Kidney (tissue), 14 donors: Measurements from ENCODE around the gene CCDC27. TPM values are rescaled to one million over a fixed set of nuclear protein-coding genes. Genes with fewer than 3 reads are reported as not detected.

Source experiments
- DNase-seq, 5 donors: peaks; one replicate each; pipeline ENCODE4 v3.0.0-alpha.2; 2013 to 2020
- FAIRE-seq: peaks from 2 replicates; lab custom pipeline; 2012; peaks lifted over from hg19 to GRCh38; lab: Jason Lieb, UNC
- H3K27ac ChIP-seq, 2 donors: one replicate each; pipeline ENCODE4 v1.7.0; 2013; ENCODE audit warnings: low read depth in 2 of 2, low read length in 2 of 2, inconsistent platforms in 1 of 2
- H3K27me3 ChIP-seq: one replicate; pipeline ENCODE4 v1.7.1; 2013; ENCODE audit warnings: low read length, inconsistent platforms; ENCODE audit not compliant: control insufficient read depth, insufficient read depth
- H3K36me3 ChIP-seq, 3 donors: one replicate each; pipeline versions ENCODE4 v1.7.0 to v1.7.1; 2013; ENCODE audit warnings: low read length in 3 of 3, control low read depth in 1 of 3, inconsistent platforms in 1 of 3; ENCODE audit not compliant: insufficient read depth in 3 of 3, control insufficient read depth in 2 of 3
- H3K4me1 ChIP-seq, 3 donors: one replicate each; pipeline versions ENCODE4 v1.7.0 to v1.7.1; 2013; ENCODE audit warnings: low read length in 3 of 3, inconsistent platforms in 1 of 3, low read depth in 1 of 3; ENCODE audit not compliant: control insufficient read depth in 2 of 3, insufficient read depth in 2 of 3
- H3K4me3 ChIP-seq, 3 donors: one replicate each; pipeline versions ENCODE4 v1.7.0 to v1.8.1; 2013; ENCODE audit warnings: low read length in 3 of 3, control low read depth in 1 of 3, inconsistent platforms in 1 of 3
- H3K9ac ChIP-seq, 3 donors: one replicate each; pipeline versions ENCODE4 v1.7.0 to v1.7.1; 2013; ENCODE audit warnings: low read length in 3 of 3, control low read depth in 1 of 3, inconsistent platforms in 1 of 3
- H3K9me3 ChIP-seq, 3 donors: one replicate each; pipeline versions ENCODE4 v1.7.0 to v1.7.1; 2013; ENCODE audit warnings: low read length in 3 of 3, control low read depth in 1 of 3, inconsistent platforms in 1 of 3; ENCODE audit not compliant: control insufficient read depth in 2 of 3, insufficient read depth in 1 of 3
- CTCF ChIP-seq: IDR thresholded peaks from 3 replicates; pipeline ENCODE4 v1.5.1; 2012; ENCODE audit warnings: mild to moderate bottlenecking, moderate library complexity, borderline replicate concordance; ENCODE audit not compliant: insufficient read depth; ENCODE audit errors: extremely low read depth
- intact Hi-C: fragments of 100-400 bp; cut with DNase I; formaldehyde crosslinking; loops from one replicate; pipeline ENCODE4 v1.11.1; 2022
- polyA plus RNA-seq: library from polyadenylated mRNA; stranded (reverse); fragments of 350-450 nt; fragmentation: Illumina TruSeq; extraction: RNeasy Lipid Tissue Mini Kit (QIAGEN cat#74804); gene quantifications from one replicate; pipeline ENCODE4 v1.2.3, GENCODE V29; 2014; ENCODE audit warnings: low read depth, low replicate concordance; ENCODE audit not compliant: insufficient read depth
- total RNA-seq: library from RNA; stranded (reverse); fragmentation: NEBNext Ultra II Directional; extraction: Animal tissue kit (Norgen Biotek cat#: 25700); gene quantifications from one replicate; pipeline ENCODE4 v1.2.1, GENCODE V29; 2021
- donor health status: control.
- donor health status: control.
- donor health status: control.
- donor health status: control.
- donor health status: control.
- donor health status: DM: yes; HTN: yes; CAD: no.
- donor health status: Normal renal cell carcinoma (clear cell type).

The CCDC27 gene
- total and polyA plus RNA-seq, 2 donors from 2014 or later = not detected

- Histone ChIP-seq H3K9ac (no peak overlapping the region), H3K9me3 (no peaks in the 10 kb centered on the region), H3K4me3 (no peak overlapping the region), H3K27ac (no peak overlapping the region), H3K4me1 (no peaks in the 10 kb centered on the region), H3K27me3 (no peaks in the 10 kb centered on the region), H3K36me3 (no peaks in the 10 kb centered on the region)
- no peak for FAIRE-seq
- no peak for DNase-seq
- intact Hi-C loops = no loop called here
- TF ChIP-seq CTCF = no peak
Measured at GRCh38 chr1:3762873-3763228, 10.6 kb downstream of the CCDC27 start.

GRCh38 chr1:3763351-3764125, 11.3 kb downstream of the CCDC27 start:
- H3K36me3 ChIP-seq = no peaks in the 10 kb centered on the region
- intact Hi-C loops = no loop called here
- H3K9ac ChIP-seq = no peak overlapping the region
- no peaks in the 10 kb centered on the region for H3K27me3 ChIP-seq
- DNase-seq (peak in 2 of 5 donors; percentile 16 to 70), FAIRE-seq (no peak)
- H3K4me1 ChIP-seq = no peaks in the 10 kb centered on the region
- TF ChIP-seq CTCF = no peak
- no peak overlapping the region for H3K4me3 ChIP-seq
- H3K27ac ChIP-seq = no peak overlapping the region
- H3K9me3 ChIP-seq = no peaks in the 10 kb centered on the region

- TF ChIP-seq CTCF = no peak
- no peak for DNase-seq
- intact Hi-C loops = no loop called here
Measured at GRCh38 chr1:3767328-3767925, 15.2 kb downstream of the CCDC27 start.

More at GRCh38 chr1:3767328-3767925, 15.2 kb downstream of the CCDC27 start:
- H3K9ac ChIP-seq = no peak overlapping the region
- H3K27ac ChIP-seq = no peak overlapping the region
- H3K36me3 ChIP-seq = no peaks in the 10 kb centered on the region
- H3K4me1 ChIP-seq = peaks cover 0 to 5% (median 0%) of the 10 kb centered on the region in 3 donors
- H3K4me3 ChIP-seq = no peak overlapping the region
- no peaks in the 10 kb centered on the region for H3K9me3 ChIP-seq
- no peak for FAIRE-seq
- H3K27me3 ChIP-seq = no peaks in the 10 kb centered on the region
